Spleen (tissue), 11 donors: ENCODE measurements around the gene FADS2. TPM values are rescaled to one million over a fixed set of nuclear protein-coding genes. Genes with fewer than 3 reads are reported as not detected.
"Not testable (repeated sequence)": the region's sequence is repeated elsewhere in the genome, so short reads cannot be mapped to it uniquely, and the experiment has no call there.

Source experiments
- DNase-seq: peaks from one replicate; pipeline ENCODE4 v3.0.0-alpha.2; 2020
- H3K27ac ChIP-seq, 8 donors: fragments of 200-600 bp; sonication (generic) in 7 of 8; 1 replicate in 4 of 8; 2 replicates in 4 of 8; pipeline versions ENCODE4 v1.5.0 to v1.8.0; 2016 to 2021; ENCODE audit warnings: inconsistent platforms in 4 of 8, mild to moderate bottlenecking in 4 of 8, moderate library complexity in 1 of 8
- H3K27me3 ChIP-seq, 7 donors: fragments of 200-600 bp; sonication (generic) in 6 of 7; replicated peaks in 1 of 7; 1 replicate in 4 of 7; 2 replicates in 3 of 7; pipeline versions ENCODE4 v1.5.0 to v1.8.0; 2016 to 2021; ENCODE audit warnings: inconsistent platforms in 3 of 7, mild to moderate bottlenecking in 1 of 7
- H3K36me3 ChIP-seq, 6 donors: fragments of 200-600 bp; sonication (generic) in 5 of 6; 1 replicate in 4 of 6; 2 replicates in 2 of 6; pipeline versions ENCODE4 v1.5.0 to v1.8.0; 2016 to 2021; ENCODE audit warnings: inconsistent platforms in 2 of 6
- H3K4me1 ChIP-seq, 6 donors: fragments of 200-600 bp; sonication (generic) in 5 of 6; 1 replicate in 3 of 6; 2 replicates in 3 of 6; pipeline versions ENCODE4 v1.5.0 to v1.8.0; 2016 to 2021; ENCODE audit warnings: inconsistent platforms in 3 of 6
- H3K4me3 ChIP-seq, 8 donors: fragments of 200-600 bp; sonication (generic) in 7 of 8; 1 replicate in 4 of 8; 2 replicates in 4 of 8; pipeline versions ENCODE4 v1.5.0 to v1.8.0; 2016 to 2021; ENCODE audit warnings: inconsistent platforms in 4 of 8, mild to moderate bottlenecking in 4 of 8, moderate library complexity in 2 of 8
- H3K9me3 ChIP-seq, 8 donors: fragments of 200-600 bp; sonication (generic) in 7 of 8; 1 replicate in 4 of 8; 2 replicates in 4 of 8; pipeline versions ENCODE4 v1.5.0 to v1.8.0; 2016 to 2021; ENCODE audit warnings: inconsistent platforms in 4 of 8
- CTCF ChIP-seq, 11 experiments: fragments of 200-600 bp in 7 of 11; fragments of 450-650 bp in 4 of 11; sonication (generic) in 4 of 11; IDR thresholded peaks in 8 of 11; conservative IDR thresholded peaks in 3 of 11; 1 replicate in 7 of 11; 2 replicates in 4 of 11; pipeline versions ENCODE4 v1.4.0 to v1.8.0; 2016 to 2021; ENCODE audit warnings: antibody characterized with exemption in 11 of 11, inconsistent platforms in 4 of 11, mild to moderate bottlenecking in 1 of 11
- POLR2A ChIP-seq, 3 donors: fragments of 450-650 bp; IDR thresholded peaks; one replicate each; pipeline ENCODE4 v1.5.1; 2017; ENCODE audit warnings: antibody characterized with exemption in 3 of 3, mild to moderate bottlenecking in 1 of 3
- POLR2AphosphoS5 ChIP-seq, 3 donors: sonication (generic); formaldehyde crosslinking; IDR thresholded peaks; one replicate each; pipeline ENCODE4 v1.5.1; 2017; ENCODE audit warnings: antibody characterized with exemption in 3 of 3
- WGBS, 5 donors: extraction: QIAGEN DNeasy Blood & Tissue Kit in 3 of 5; methylation state at CpG; one replicate each; pipeline versions ENCODE4 v1.1.5 to v1.1.7; 2013 to 2018; 5-methylcytosine and 5-hydroxymethylcytosine counted together
- intact Hi-C: fragments of 100-400 bp; cut with DNase I; formaldehyde crosslinking; loops from one replicate; pipeline ENCODE4 v1.15.0; 2023; ENCODE audit warnings: low total_unique reads
- polyA plus RNA-seq, 3 donors: library from polyadenylated mRNA; stranded (reverse); fragments of 200-250 nt; gene quantifications; one replicate each; pipeline ENCODE4 v1.2.1, GENCODE V29; 2013
- total RNA-seq, 7 donors: library from RNA; depleted of rRNA in 3 of 7; stranded (reverse); fragments of >200 nt in 3 of 7; fragmentation: NEBNext Ultra II Directional in 4 of 7; extraction: Animal tissue kit (Norgen Biotek cat#: 25700) in 4 of 7; gene quantifications; one replicate each; pipeline versions ENCODE4 v1.1.0 to v1.2.1, GENCODE V29; 2016 to 2021
- donor health status: healthy with polysubstance abuse.
- donor health status: DM: no; HTN: no; CAD: no; lungs with moderate emphysema.
- donor health status: DM: no; HTN: no; CAD: no.
- donor health status: Bipolar disorder and iron deficiency.
- donor health status: healthy.
- donor health status: DM: no; HTN: no; CAD: no.
- donor health status: DM: yes; HTN: yes; CAD: no.

Gene FADS2
- total and polyA plus RNA-seq, 10 donors, result 2.8 to 20.6 (median 12.9) TPM

GRCh38 chr11:61879152-61879551, 51.1 kb downstream of the FADS2 start:
- Histone ChIP-seq H3K4me3 (no peak overlapping the region), H3K27ac (no peak overlapping the region), H3K4me1 (peaks cover 0 to 39% (median 15%) of the 10 kb centered on the region in 6 donors), H3K36me3 (peaks cover 0 to 37% (median 3%) of the 10 kb centered on the region in 6 donors), H3K9me3 (no peaks in the 10 kb centered on the region), H3K27me3 (no peaks in the 10 kb centered on the region)
- DNase-seq, result no peak
- WGBS, 5 donors, result 87 to 95% (median 94%) methylated on average over 7 of the region's 7 CpGs
- TF ChIP-seq POLR2A (IDR thresholded peaks at IDR 0.05) (no peak), CTCF (IDR thresholded peaks at IDR 0.05 in 8 of 11, conservative IDR thresholded peaks at IDR 0.05 in 3 of 11) (no peak), POLR2AphosphoS5 (IDR thresholded peaks at IDR 0.05) (no peak)
- intact Hi-C loops, result loop anchor here (10.0 kb wide), 1 partner anchor 226 kb away; no protein-coding TSS in a partner anchor

GRCh38 chr11:61880031-61880430, 51.9 kb downstream of the FADS2 start:
- H3K27ac ChIP-seq, result peak overlapping the region in 4 of 8 donors; percentile 27 to 64 (median 50)
- peaks cover 0 to 37% (median 3%) of the 10 kb centered on the region in 6 donors for H3K36me3 ChIP-seq
- peaks cover 0 to 33% (median 15%) of the 10 kb centered on the region in 6 donors for H3K4me1 ChIP-seq
- intact Hi-C loops, result no loop called here
- peak in 1 of 3 donors; percentile 31 for TF ChIP-seq POLR2AphosphoS5 (IDR thresholded peaks at IDR 0.05)
- TF ChIP-seq POLR2A (IDR thresholded peaks at IDR 0.05), result no peak
- 73 to 84% (median 75%) methylated on average over 11 of the region's 11 CpGs for WGBS, 5 donors
- H3K9me3 ChIP-seq, result no peaks in the 10 kb centered on the region
- no peaks in the 10 kb centered on the region for H3K27me3 ChIP-seq
- DNase-seq, result no peak
- H3K4me3 ChIP-seq, result peak overlapping the region in 1 of 8 donors; percentile 52

GRCh38 chr11:61880454-61880853, 52.4 kb downstream of the FADS2 start:
- H3K4me1 ChIP-seq, result peaks cover 0 to 33% (median 15%) of the 10 kb centered on the region in 6 donors
- peak overlapping the region in 1 of 8 donors; percentile 52 for H3K4me3 ChIP-seq
- TF ChIP-seq POLR2A (IDR thresholded peaks at IDR 0.05) (no peak), CTCF (IDR thresholded peaks at IDR 0.05 in 8 of 11, conservative IDR thresholded peaks at IDR 0.05 in 3 of 11) (no peak), POLR2AphosphoS5 (IDR thresholded peaks at IDR 0.05) (no peak)
- WGBS, 5 donors, result 41 to 71% (median 59%) methylated on average over 6 of the region's 6 CpGs
- no peak for DNase-seq
- intact Hi-C loops, result no loop called here
- peak overlapping the region in 5 of 8 donors; percentile 4 to 64 (median 41) for H3K27ac ChIP-seq
- H3K9me3 ChIP-seq, result no peaks in the 10 kb centered on the region
- no peaks in the 10 kb centered on the region for H3K27me3 ChIP-seq
- peaks cover 0 to 36% (median 3%) of the 10 kb centered on the region in 6 donors for H3K36me3 ChIP-seq

GRCh38 chr11:61881397-61881796, 53.3 kb downstream of the FADS2 start:
- H3K4me1 ChIP-seq, result peaks cover 0 to 33% (median 15%) of the 10 kb centered on the region in 6 donors
- intact Hi-C loops, result no loop called here
- no peaks in the 10 kb centered on the region for H3K27me3 ChIP-seq
- no peak overlapping the region for H3K4me3 ChIP-seq
- TF ChIP-seq POLR2AphosphoS5 (IDR thresholded peaks at IDR 0.05), result no peak
- TF ChIP-seq POLR2A (IDR thresholded peaks at IDR 0.05), result no peak
- no peak for TF ChIP-seq CTCF (IDR thresholded peaks at IDR 0.05 in 8 of 11, conservative IDR thresholded peaks at IDR 0.05 in 3 of 11)
- H3K36me3 ChIP-seq, result peaks cover 0 to 27% (median 3%) of the 10 kb centered on the region in 6 donors
- no peak for DNase-seq
- WGBS, 5 donors, result 66 to 81% (median 72%) methylated on average over 3 of the region's 3 CpGs
- H3K9me3 ChIP-seq, result no peaks in the 10 kb centered on the region
- H3K27ac ChIP-seq, result peak overlapping the region in 5 of 8 donors; percentile 20 to 61 (median 52)

DNA sequence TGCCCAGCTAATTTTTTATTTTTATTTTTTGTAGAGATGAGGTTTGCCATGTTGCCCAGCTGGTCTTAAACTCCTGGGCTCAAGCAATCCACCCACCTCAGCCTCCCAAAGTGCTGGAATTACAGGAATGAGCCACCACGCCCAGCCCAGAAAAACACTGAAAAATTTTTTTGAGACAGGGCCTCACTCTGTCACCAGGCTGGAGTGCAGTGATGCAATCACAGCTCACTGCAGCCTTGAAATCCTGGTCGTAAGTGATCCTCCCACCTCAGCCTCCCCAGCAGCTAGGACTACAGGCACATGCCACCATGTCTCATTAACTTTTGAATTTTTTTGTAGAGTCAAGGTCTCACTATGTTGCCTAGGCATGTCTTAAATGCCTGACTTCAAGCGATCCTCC, 54.2 kb downstream of the FADS2 start:
- H3K36me3 ChIP-seq, result peaks cover 0 to 18% (median 3%) of the 10 kb centered on the region in 6 donors
- H3K27ac ChIP-seq, H3K9me3 ChIP-seq, intact Hi-C loops, DNase-seq, H3K27me3 ChIP-seq, H3K4me3 ChIP-seq: not testable (repeated sequence)
- 77 to 93% (median 92%) methylated on average over 3 of the region's 3 CpGs for WGBS, 5 donors
- H3K4me1 ChIP-seq, result peaks cover 0 to 33% (median 15%) of the 10 kb centered on the region in 6 donors
